Neural cell (in vitro differentiated cells): ENCODE data around the gene LDLRAD3. TPM values are rescaled to one million over a fixed set of nuclear protein-coding genes. Genes with fewer than 3 reads are reported as not detected.

Source experiments
- H2AFZ ChIP-seq: fragments of 200-600, 300-800 bp; sonication (generic), shearing (Covaris generic); 2 replicates; pipeline ENCODE4 v1.6.0; 2014; ENCODE audit warnings: low read depth, mild to moderate bottlenecking, antibody characterized with exemption, low read length, moderate library complexity
- H3F3A ChIP-seq: fragments of 200-600 bp; shearing (Covaris generic); 2 replicates; pipeline ENCODE4 v1.6.1; 2016; ENCODE audit warnings: mild to moderate bottlenecking, moderate library complexity, mixed read lengths, antibody characterized with exemption, low read length; ENCODE audit not compliant: insufficient read depth, poor library complexity, severe bottlenecking
- H3K27ac ChIP-seq: fragments of 200-600, 300-800 bp; sonication (generic), shearing (Covaris generic); 2 replicates; pipeline ENCODE4 v1.5.1; 2014; ENCODE audit warnings: mild to moderate bottlenecking, low read length, moderate library complexity
- H3K27me3 ChIP-seq: fragments of 300-800, 200-600 bp; sonication (generic), shearing (Covaris generic); 2 replicates; pipeline ENCODE4 v1.6.0; 2014; ENCODE audit warnings: mild to moderate bottlenecking, low read depth, low read length, moderate library complexity; ENCODE audit not compliant: insufficient read depth
- H3K36me3 ChIP-seq: fragments of 300-800, 200-600 bp; sonication (generic), shearing (Covaris generic); 2 replicates; pipeline ENCODE4 v1.5.1; 2014; ENCODE audit warnings: mild to moderate bottlenecking, antibody characterized with exemption, low read length, moderate library complexity; ENCODE audit not compliant: insufficient read depth
- H3K4me2 ChIP-seq: fragments of 300-800, 200-600 bp; sonication (generic), shearing (Covaris generic); 2 replicates; pipeline ENCODE4 v1.6.0; 2014; ENCODE audit warnings: mild to moderate bottlenecking, low read length
- H3K4me3 ChIP-seq: fragments of 300-800, 200-600 bp; sonication (generic), shearing (Covaris generic); 2 replicates; pipeline ENCODE4 v1.5.1; 2014; ENCODE audit warnings: mild to moderate bottlenecking, low read length, moderate library complexity
- H3K79me2 ChIP-seq: fragments of 200-600 bp; shearing (Covaris generic); replicated peaks from 2 replicates; pipeline ENCODE4 v1.6.0; 2014; ENCODE audit warnings: mild to moderate bottlenecking, low read length, moderate library complexity; ENCODE audit not compliant: insufficient read depth
- H3K9ac ChIP-seq: fragments of 300-800, 200-600 bp; sonication (generic), shearing (Covaris generic); 2 replicates; pipeline ENCODE4 v1.6.1; 2016; ENCODE audit warnings: mild to moderate bottlenecking, low read length, mixed read lengths
- H3K9me2 ChIP-seq: fragments of 200-600 bp; shearing (Covaris generic); 2 replicates; pipeline ENCODE4 v1.6.1; 2016; ENCODE audit warnings: mild to moderate bottlenecking, low read length, mixed read lengths; ENCODE audit not compliant: insufficient read depth
- H3K9me3 ChIP-seq: fragments of 200-600, 300-800 bp; sonication (generic), shearing (Covaris generic); 2 replicates; pipeline ENCODE4 v1.6.1; 2016; ENCODE audit warnings: mild to moderate bottlenecking, mixed run types, low read length, moderate library complexity, mixed read lengths
- H4K20me1 ChIP-seq: fragments of 200-600 bp; shearing (Covaris generic); 2 replicates; pipeline ENCODE4 v1.6.1; 2016; ENCODE audit warnings: mild to moderate bottlenecking, mixed run types; ENCODE audit not compliant: insufficient read depth
- CTCF ChIP-seq: fragments of 450-650 bp; IDR thresholded peaks from 2 replicates; pipeline ENCODE4 v1.5.1; 2014; ENCODE audit warnings: antibody characterized with exemption, mild to moderate bottlenecking, moderate library complexity; ENCODE audit not compliant: poor library complexity, severe bottlenecking
- EP300 ChIP-seq: fragments of 450-650 bp; conservative IDR thresholded peaks from 2 replicates; pipeline ENCODE4 v1.6.1; 2014; ENCODE audit warnings: antibody characterized with exemption, mild to moderate bottlenecking, moderate library complexity; ENCODE audit not compliant: poor library complexity, severe bottlenecking
- EZH2 ChIP-seq: fragments of 200-600, 300-800 bp; shearing (Covaris generic), sonication (generic); IDR thresholded peaks from 2 replicates; pipeline ENCODE4 v1.6.1; 2014; ENCODE audit warnings: antibody characterized with exemption, low read length, borderline replicate concordance, mild to moderate bottlenecking; ENCODE audit not compliant: insufficient read depth, poor library complexity, severe bottlenecking
- MXI1 ChIP-seq: fragments of 450-650 bp; conservative IDR thresholded peaks from 2 replicates; pipeline ENCODE4 v1.6.1; 2014; ENCODE audit warnings: antibody characterized with exemption, mild to moderate bottlenecking; ENCODE audit not compliant: poor library complexity, severe bottlenecking
- POLR2AphosphoS5 ChIP-seq: IDR thresholded peaks from 2 replicates; pipeline ENCODE4 v1.6.1; 2012
- RAD21 ChIP-seq: fragments of 450-650 bp; conservative IDR thresholded peaks from 2 replicates; pipeline ENCODE4 v1.6.1; 2014; ENCODE audit warnings: antibody characterized with exemption, mild to moderate bottlenecking, moderate library complexity
- REST ChIP-seq: IDR thresholded peaks from 2 replicates; pipeline ENCODE4 v1.6.1; 2012; ENCODE audit warnings: borderline replicate concordance
- SMC3 ChIP-seq: fragments of 450-650 bp; conservative IDR thresholded peaks from 2 replicates; pipeline ENCODE4 v1.6.1; 2014; ENCODE audit warnings: antibody characterized with exemption, mild to moderate bottlenecking, moderate library complexity; ENCODE audit not compliant: poor library complexity
- TAF1 ChIP-seq: IDR thresholded peaks from 2 replicates; pipeline ENCODE4 v1.6.1; 2012; ENCODE audit warnings: low read depth
- polyA plus RNA-seq: library from polyadenylated mRNA; depleted of rRNA; stranded (reverse); fragments of >200 nt; gene quantifications from 2 replicates; pipeline ENCODE4 v1.2.3, GENCODE V29; 2014

LDLRAD3 gene
- polyA plus RNA-seq, 1 donor from 2014 or later: 3.5 TPM

- no peaks in the 10 kb centered on the region for H4K20me1 ChIP-seq
- no peaks in the 10 kb centered on the region for H3K36me3 ChIP-seq
- H3K79me2 ChIP-seq: peaks cover 6% of the 10 kb centered on the region
- no peak overlapping the region for H3K4me2 ChIP-seq
- no peak overlapping the region for H3K9ac ChIP-seq
- H3K27me3 ChIP-seq: no peaks in the 10 kb centered on the region
- no peaks in the 10 kb centered on the region for H3K9me3 ChIP-seq
- no peaks in the 10 kb centered on the region for H3K9me2 ChIP-seq
- H3F3A ChIP-seq: no peaks in the 10 kb centered on the region
- TF ChIP-seq POLR2AphosphoS5: no peak
- no peak for TF ChIP-seq EZH2
- no peak for TF ChIP-seq EP300
- no peak for TF ChIP-seq REST
- no peak for TF ChIP-seq SMC3
- TF ChIP-seq TAF1: no peak
- TF ChIP-seq MXI1: no peak
- no peak for TF ChIP-seq RAD21
- no peak for TF ChIP-seq CTCF
- H2AFZ ChIP-seq: no peak overlapping the region
- no peak overlapping the region for H3K27ac ChIP-seq
- no peak overlapping the region for H3K4me3 ChIP-seq
Observed at GRCh38 chr11:35992548-35992947, 48.7 kb downstream of the LDLRAD3 start.

- Histone ChIP-seq H4K20me1 (no peaks in the 10 kb centered on the region), H3K9me2 (no peaks in the 10 kb centered on the region), H3K79me2 (peaks cover 6% of the 10 kb centered on the region), H3K4me2 (no peak overlapping the region), H3K4me3 (no peak overlapping the region), H3F3A (no peaks in the 10 kb centered on the region), H3K36me3 (no peaks in the 10 kb centered on the region), H3K9me3 (no peaks in the 10 kb centered on the region), H3K27me3 (no peaks in the 10 kb centered on the region), H3K27ac (no peak overlapping the region), H3K9ac (no peak overlapping the region), H2AFZ (no peak overlapping the region)
- no peak for TF ChIP-seq REST
- TF ChIP-seq EP300: no peak
- TF ChIP-seq TAF1: no peak
Observed at GRCh38 chr11:35994421-35994820, 50.6 kb downstream of the LDLRAD3 start.
